Activated CD4-positive, CD25-positive, alpha-beta regulatory T cell treated with anti-CD3 and anti-CD28 coated beads, Interleukin-2, amount 50 U/mL, for 72 hours (primary cell): ENCODE data around the gene ADRA2A.

Experiments
- DNase-seq: peaks from one replicate; pipeline ENCODE4 v3.0.0; 2021

ADRA2A gene

DNA sequence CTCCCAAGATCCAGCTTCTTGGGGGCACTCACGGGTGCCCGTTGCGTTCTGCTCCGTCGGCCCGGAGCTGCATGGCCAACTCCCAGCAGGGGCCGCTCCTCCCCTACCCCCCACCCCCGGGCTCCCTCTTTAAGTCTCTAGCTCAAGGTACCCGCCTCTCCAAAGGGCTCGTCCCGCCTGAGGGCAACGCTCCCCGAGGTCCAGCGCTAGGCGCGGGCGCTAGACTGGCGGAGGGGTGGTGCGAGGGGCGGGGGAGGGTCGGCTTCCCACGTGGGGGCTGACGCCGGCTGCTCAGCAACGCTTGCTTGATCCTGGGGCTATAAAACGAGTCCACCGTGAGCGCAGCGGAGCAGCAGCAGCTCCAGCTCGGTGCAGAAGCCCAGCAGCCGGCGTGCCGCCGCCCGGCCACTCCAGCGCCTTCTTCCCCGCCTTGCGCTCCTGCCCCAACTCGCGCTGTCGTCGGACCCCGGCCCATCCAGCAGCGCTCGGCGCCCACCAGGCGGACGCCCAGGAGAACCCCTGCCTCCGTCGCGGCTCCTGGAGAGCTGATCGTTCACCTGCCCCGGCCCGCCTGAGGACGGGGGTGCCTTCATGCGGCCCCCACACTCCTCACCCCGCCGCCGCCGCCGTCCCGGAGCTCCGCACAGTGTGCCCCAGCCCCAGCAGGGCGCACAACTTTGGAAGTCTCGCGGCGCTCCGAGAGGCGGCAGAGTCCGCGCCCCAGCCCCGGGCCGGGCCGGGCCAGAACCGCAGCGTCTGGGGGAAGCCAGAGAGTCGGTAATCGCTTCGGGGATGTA is at the start of gene ADRA2A:
ADRA2A (plus strand) TSS at position 348 of the 797 bp plus-strand sequence. CDS start 968 bp downstream, outside the sequence.
- DNase-seq, result no peak

DNA sequence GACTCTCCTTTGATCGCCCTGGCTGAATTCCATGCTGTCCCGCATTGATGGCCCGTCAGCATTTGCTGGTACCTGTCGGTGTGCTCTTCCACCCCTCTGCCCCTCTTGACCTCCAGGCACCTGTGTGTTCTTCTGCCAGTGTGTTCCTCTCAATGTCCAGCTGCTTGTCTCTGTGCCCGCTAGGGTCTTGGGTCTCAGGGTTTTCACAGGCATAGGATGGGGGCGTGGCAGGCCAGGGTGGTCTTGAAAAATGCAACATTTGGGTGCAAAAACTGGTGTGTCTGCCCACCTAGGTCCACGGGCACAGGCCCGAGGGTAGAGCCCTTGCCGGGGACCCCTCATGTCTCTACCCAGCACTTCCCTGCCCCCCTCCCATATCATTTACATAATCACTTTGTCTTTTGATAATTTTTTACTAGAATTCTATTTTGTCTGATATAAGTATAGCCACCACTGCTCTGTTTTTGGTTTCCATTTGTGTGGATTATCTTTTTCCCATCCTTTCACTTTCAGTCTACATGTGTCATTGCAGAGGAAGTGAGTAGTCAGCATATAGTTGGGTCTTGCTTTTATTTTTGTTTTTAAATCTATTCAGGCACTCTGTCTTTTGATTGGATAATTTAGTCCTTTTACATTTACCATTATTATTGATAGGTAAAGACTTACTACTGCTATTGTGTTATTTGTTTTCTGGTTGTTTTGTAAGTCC is 46.6 kb upstream of the ADRA2A start:
- DNase-seq, result no peak

DNA sequence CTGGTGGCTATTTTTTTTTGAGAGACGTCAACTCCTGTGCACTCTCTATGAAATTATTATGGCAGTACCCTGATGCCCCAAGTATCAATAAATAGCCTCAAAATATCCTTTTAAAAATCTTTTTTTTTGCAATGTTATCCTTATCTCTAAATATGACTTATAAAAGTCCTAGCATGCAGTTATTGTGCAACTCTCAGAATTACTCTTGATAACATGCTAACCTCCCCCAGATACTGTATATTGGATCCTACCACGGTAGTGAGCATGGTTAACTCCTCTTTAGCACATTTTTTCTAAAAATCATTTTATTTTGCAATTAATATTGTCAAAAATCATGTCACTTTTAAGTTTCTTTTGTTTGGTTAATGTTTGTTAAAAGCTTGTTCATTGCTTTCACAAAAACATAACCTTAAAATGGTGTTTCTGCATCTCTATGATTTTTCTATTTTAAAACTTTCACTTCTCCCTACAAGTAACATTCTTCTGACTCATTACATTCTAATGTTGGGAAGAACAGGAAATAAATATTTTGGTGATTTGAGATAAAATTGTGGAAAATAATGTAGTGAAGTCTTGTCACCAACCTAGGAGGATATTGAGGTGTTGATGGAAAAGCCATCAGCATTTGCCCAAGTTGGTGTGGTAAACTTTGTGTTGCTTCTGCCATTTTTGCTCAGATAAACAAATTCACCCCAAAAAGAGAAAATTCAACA is 42.1 kb upstream of the ADRA2A start:
- no peak for DNase-seq

DNA sequence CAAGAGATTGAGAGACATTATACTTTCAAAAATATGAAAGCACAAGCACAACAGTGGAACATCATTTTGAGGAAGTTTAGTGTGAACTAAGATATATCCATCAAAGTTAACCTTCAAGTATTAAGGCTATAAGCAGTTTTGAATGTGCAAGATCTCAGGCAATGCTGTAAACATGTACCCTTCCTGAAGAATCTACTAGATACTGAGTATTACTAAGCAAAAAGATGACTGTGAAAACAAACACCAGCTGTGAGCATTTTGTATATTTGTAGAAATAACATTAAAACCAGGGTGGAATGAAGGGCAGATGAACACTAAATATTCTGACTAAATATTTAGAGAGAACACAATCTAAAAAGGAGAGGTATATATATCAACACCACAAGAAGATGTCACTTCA is 41.3 kb upstream of the ADRA2A start:
- DNase-seq, result no peak

DNA sequence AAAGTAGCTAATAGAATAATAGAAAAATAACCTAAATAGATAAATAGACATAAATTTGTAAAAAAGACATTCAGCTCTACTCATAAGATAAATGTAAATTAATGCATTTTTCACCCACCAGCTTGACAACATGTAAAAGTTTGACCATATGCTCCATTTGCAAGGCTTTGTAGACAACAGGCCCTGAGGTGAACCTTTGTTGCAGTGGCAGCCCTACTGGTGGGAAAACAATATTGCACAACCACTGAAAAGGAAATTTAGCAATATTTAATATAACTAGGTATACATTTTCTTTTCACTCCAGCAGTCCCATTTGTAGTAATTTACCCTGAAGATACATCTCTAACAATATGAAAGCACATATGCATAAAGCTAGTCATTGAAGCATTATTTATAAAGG is 39.0 kb upstream of the ADRA2A start:
- no peak for DNase-seq

DNA sequence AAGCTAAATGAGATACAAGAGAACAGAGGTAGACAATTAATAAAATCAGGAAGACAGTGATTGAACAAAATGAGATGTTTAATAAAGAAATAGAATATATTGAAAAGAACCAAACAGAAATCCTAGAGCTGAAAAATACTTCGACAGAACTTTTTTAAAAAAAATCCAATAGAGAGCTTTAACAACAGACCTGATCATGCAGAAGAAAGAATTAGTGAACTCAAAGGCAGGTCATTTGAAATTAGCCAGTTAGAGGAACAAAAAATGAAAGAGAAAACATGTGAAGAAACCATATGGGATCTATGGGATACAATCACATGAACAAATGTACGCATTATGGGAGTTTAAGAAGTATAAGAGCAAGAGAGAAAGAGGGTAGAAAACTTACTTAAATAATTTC is 37.3 kb upstream of the ADRA2A start:
- no peak for DNase-seq

DNA sequence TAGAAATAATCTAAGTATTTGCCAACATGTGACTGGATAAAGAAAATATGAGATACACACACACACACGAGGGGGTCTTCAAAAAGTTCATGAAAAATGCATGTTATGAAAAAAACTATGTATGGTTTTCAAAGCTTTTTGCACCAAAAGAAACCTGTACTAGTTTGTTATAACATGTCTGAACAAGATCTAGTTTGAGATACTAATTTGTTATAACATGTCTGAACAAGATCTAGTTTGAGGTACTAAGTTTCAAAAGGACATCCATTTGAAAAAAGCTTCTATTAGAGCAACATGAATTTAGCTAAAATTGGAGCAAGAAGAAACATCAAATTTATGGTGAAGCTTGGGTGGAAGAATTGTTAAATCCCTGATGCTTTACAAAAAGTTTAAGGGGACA is 19.8 kb upstream of the ADRA2A start:
- no peak for DNase-seq

DNA sequence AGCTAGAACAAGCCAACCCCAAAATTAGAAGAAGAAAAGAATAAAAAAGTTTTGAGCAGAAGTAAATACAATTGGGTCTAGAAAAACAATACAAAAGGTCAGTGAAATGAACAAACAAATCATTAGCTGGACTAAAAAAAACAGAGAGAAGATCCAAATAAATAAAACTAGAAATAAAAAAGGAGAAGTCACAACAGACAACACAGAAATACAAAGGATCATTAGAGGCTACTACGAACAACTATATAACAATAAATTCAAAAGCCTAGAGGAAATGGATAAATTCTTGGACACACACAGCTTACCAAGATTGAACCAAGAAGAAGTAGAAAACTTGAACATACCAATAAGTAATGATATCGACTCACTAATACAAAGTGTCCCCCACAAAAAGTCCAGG is 13.4 kb upstream of the ADRA2A start:
- no peak for DNase-seq

DNA sequence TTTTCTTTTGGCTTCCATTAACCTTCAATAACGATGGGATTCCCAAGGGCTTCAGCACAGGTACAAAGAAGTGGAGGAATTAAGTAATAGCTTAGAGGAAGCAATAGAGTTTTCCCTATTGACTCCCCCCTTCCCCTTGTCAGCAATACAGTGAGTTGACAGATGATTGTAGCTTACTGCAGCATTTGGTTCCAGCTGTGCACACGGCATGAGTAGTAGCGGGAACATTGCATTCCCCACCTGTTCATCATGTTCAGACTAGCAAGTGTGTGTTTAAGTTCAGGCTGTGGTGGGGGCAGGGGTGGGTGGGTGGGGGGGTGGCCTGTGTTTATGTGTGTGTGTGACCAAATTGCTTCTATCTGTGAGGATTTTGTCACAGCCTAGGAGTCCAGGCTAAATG is 4.6 kb upstream of the ADRA2A start:
- DNase-seq, result no peak

DNA sequence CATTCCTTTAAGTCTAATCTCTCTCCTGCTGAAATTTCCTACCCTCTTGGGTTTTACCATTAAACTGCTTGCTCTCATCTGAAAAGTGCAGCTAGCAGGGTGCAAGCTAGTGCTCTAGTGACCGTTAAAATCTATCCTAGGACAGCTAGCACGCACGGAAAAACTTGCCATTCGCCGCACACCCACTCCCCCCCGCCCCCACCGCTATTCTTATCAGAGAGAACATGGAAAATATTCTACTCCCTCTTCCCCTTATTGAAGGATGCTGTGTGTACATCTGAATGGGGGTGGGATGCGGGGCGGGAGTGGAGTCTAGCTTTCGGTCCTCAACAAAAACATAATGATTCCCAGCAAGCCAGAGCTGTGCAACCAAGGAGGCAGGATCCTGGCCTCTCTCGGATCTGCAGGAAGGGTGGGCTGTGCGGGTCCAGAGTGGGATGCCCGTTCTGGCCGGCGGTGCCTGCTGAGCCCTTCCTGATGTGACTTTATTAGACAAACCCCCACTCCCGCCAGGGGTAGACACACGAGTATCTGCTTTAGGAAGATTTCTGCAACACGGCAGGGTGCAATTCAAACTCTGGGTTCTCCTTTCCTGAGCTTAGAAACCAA is 1.1 kb upstream of the ADRA2A start:
- DNase-seq, result no peak

DNA sequence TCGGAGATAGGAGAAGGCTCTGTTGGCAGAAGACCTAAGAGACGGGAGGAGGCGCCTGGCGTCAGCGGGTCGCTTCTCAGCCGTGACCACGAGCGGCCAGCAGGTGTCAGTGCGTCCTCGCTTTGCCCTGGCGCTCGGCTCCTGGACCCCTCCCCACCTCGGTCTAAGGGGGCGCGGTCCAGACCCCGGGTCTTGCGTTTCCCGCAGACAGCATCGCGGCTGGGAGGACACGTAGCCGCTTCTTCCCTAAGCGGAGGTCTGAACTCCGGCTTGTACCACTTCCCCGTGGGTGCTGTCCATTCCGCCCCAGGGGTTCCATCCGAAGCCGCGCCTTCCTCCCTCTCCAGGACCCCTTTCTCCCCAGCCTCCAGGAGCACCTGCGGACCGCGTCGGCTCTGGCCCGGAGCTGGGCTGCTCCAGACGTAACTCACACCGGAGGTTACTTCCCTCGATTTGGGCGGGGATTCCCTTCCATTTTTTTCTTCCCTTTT is 593 bp upstream of the ADRA2A start:
- DNase-seq, result peak; percentile 52

DNA sequence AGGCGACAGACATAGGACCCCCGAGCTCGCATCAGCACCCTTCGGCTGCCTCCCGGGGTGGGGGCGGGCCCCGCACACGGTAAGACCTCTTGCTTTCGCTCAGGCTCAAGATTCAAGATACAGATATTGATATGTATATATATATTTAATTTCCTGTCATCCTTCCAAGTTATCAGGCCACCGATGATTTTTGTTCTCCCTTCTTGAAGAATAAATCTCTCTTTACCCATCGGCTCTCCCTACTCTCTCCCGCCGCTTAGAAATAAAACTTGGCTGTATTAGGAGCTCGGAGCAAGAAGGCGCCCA is 603 bp downstream of the ADRA2A start:
- no peak for DNase-seq

DNA sequence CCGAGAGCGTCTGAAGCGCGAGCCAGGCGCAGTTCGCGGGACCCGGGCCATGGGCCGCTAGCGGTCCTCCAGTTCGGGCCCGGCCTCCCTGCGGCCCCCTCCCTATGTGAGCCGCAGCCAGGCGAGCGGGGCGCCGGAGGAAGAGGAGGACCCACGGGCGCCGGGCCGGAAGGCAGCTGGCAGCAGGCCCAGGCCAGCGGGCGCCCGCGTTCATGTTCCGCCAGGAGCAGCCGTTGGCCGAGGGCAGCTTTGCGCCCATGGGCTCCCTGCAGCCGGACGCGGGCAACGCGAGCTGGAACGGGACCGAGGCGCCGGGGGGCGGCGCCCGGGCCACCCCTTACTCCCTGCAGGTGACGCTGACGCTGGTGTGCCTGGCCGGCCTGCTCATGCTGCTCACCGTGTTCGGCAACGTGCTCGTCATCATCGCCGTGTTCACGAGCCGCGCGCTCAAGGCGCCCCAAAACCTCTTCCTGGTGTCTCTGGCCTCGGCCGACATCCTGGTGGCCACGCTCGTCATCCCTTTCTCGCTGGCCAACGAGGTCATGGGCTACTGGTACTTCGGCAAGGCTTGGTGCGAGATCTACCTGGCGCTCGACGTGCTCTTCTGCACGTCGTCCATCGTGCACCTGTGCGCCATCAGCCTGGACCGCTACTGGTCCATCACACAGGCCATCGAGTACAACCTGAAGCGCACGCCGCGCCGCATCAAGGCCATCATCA is 1.1 kb downstream of the ADRA2A start:
- DNase-seq, result no peak

DNA sequence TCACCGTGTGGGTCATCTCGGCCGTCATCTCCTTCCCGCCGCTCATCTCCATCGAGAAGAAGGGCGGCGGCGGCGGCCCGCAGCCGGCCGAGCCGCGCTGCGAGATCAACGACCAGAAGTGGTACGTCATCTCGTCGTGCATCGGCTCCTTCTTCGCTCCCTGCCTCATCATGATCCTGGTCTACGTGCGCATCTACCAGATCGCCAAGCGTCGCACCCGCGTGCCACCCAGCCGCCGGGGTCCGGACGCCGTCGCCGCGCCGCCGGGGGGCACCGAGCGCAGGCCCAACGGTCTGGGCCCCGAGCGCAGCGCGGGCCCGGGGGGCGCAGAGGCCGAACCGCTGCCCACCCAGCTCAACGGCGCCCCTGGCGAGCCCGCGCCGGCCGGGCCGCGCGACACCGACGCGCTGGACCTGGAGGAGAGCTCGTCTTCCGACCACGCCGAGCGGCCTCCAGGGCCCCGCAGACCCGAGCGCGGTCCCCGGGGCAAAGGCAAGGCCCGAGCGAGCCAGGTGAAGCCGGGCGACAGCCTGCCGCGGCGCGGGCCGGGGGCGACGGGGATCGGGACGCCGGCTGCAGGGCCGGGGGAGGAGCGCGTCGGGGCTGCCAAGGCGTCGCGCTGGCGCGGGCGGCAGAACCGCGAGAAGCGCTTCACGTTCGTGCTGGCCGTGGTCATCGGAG is 1.8 kb downstream of the ADRA2A start:
- DNase-seq, result no peak

DNA sequence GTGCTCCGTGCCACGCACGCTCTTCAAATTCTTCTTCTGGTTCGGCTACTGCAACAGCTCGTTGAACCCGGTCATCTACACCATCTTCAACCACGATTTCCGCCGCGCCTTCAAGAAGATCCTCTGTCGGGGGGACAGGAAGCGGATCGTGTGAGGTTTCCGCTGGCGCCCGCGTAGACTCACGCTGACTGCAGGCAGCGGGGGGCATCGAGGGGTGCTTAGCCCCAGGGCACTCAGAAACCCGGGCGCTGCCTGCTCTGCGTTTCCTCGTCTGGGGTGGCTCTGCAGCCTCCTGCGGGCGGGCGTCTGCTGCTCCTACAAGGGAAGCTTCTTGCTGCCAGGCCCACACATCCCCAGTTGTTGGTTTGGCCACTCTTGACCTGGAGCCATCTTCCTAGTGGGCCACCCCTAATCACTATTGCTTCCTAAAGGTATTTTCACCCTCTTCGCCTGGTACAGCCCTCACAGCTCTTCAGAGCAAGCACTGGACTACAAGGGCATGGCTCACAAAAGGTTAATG is 2.5 kb downstream of the ADRA2A start:
- DNase-seq, result no peak

DNA sequence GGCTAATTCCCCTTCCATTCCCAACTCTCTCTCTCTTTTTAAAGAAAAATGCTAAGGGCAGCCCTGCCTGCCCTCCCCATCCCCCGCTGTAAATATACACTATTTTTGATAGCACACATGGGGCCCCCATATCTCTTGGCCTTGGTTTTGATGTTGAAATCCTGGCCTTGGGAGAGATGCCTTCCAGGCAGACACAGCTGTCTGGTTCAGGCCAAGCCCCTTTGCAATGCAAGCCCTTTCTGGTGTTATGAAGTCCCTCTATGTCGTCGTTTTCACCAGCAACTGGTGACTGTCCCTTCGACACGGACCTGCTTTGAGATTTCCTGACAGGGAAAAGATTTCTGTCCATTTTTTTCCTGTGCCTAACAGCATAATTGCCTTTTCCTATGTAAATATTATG is 3.0 kb downstream of the ADRA2A start:
- no peak for DNase-seq

DNA sequence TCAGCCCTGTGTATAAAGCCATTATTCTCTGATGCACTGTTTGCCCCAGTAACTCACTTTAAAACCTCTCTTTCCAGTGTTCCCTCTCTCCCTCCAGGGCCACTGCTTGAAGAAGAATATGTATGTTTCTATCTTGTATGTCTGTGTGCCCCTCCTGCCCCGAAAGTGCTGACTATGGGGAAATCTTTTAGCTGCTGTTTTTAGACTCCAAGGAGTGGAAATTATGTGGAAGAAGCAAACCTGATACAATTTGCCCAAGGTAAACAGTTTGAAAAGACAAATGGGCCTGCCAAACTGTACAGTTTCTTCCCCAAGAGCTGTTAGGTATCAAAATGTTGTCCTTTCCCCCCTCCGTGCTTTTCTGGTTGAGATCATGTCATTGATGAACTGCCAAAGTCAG is 3.4 kb downstream of the ADRA2A start:
- DNase-seq, result no peak

DNA sequence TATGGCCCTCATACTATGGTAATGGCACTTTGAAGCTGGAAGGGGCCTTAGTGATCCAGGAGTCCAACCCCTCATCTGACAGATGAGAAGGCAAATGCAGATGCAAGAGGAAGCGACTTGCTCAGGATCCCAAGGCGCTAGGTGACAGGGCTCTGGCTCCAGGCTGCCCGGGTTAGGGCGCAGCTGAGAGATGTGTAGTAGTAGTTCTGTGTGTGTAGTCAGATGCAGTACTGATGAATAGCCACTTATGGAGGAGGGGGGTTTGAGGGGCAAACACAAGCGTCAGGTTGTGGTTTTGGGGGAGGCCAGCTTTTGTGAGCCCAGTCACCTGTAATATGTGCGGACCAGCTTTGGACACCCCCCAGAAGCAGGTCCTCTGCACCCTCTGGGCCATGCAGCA is 4.8 kb downstream of the ADRA2A start:
- no peak for DNase-seq

DNA sequence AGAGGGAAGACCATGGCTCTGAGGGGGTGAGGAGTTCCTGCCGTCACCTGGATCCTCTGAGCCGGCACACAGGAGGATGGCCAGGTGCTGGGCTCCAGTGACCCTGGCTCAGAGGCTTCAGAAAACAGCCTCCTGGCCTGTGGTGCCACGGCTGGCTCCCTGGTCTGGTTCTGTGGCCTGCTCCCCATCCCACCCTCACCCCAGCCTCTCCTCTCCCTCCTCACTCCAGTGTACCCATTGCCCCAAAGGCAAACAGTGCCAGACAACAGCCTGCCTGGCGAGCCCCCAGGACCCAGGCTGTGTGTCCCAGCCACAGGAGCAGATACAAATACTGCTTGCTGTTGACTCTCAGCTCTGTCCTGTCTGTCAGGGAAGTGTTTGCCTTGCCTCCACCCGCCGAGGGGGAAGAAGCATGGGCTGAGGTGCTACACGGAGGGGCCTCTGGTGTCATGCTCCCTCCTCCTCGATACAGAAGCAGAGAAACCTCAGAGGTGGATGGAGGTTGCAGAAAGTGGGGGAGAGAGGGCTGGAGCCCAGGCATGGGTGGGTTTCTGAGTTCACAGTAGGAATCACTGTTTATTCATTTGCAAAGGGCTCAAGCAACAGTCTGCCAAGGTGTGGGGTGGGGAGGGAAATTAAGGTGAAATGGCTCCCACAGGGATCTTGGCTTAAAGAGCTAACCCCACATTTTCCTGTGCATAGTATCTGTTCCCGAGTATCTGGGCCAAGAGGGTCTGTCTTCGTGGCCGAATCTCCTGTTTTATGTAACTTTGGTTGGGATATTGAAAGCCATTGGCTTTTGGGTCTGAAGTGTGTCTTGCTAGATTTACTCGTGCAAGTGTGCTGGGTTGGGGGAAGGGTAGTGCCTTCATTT is 5.5 kb downstream of the ADRA2A start:
- DNase-seq, result no peak

DNA sequence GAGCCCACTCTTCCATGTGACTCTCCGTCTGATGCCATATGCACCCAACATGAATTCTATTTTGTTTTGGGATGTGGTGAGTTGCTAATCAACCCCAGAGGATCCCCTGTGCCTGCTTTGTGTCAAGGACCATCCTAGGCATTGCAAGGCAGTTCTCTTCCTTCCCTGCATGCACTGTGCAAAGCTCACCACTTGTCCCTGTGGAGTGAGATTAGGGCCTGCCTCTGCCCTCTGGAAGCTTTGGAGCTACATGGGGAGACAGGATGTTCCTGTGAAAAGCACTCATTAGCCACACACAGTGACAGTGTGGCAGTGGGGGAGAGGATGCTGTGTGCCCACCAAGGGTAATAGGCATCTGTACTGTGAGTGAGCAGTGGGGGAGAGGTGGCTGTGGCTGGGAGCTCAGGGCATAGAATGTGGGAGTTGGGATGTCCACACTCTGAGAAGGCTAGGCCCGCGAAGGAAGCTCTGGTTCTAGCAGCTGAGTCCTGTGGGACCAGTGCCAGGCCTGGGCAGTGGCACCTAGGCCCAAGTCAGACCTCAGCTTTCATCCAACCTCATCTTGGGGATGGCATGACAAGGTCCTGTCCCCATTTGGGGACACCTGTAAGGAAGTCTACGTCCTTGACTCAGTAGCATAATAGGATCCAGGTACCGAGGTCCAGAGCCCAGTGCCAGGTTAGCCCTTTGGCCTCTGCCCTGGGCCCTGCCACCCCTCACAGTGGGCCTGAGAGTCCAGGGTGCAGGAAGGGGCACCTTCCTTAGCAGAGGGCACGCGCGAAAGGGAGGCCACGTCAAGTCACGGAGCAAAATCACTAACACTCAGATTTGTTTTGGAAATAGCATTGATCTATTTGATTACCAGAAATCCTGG is 6.6 kb downstream of the ADRA2A start:
- no peak for DNase-seq
